ENCODE measurements around the gene DLG2. TPM values are rescaled to one million over a fixed set of nuclear protein-coding genes. Genes with fewer than 3 reads are reported as not detected.

DLG2 gene
- total RNA-seq, 1 donor from 2014 or later = 174 TPM

- DNase-seq (ENCODE audit: low spot score in 2 of 2) = peak; percentile 13
- peak; percentile 98 for FAIRE-seq
Observed at GRCh38 chr11:83819931-83820549, 1807.1 kb downstream of the DLG2 start.

DNA sequence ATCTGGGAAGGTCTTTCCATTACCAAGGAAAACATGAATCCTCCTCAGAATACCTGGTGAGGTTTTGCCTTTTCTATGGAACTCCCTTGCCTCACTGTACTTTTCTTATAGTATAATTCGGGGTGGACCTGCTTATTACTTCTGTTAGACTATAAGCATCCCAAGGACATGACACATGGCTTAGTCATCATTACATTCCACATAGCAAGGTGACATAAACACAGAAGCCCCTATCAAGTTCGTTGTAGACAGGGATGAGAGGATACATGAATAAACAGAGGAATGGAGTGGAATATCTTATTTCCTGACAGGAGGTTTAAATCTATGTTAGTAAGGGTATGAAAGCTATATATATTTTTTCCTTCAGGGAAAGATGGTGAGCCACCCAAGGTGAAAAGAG lies 1808.8 kb downstream of the DLG2 start:
- DNase-seq (ENCODE audit: low spot score in 2 of 2) (no peak), FAIRE-seq (no peak)

DNA sequence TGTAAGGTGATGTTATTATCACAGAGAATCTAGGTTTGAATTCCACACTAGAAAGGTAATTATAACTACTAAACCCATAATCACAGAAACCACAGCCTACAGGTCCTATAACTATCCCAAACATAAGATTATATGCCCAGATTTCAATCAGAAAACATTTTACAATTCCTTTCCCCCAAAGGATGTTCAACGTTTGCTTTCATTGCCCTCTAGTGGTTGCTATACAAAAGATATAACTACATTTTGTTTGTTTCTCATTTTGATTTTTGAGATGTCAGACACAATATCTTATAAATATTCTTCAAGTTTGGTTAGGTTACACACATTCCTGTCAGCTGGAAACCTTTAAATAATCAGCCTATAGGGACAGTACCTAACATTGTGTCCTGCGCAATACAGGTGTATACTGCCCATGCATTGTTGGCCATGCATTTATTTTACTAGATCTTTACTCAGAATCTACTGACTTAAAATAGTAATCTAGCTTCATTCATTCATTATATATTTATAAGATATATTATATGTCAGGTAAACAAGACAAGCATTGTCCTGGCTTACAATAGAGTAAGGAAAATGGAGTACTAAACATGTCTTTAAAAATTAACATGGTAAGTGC lies 1810.5 kb downstream of the DLG2 start:
- no peak for DNase-seq (ENCODE audit: low spot score in 2 of 2)
- peak; percentile 88 for FAIRE-seq

DNA sequence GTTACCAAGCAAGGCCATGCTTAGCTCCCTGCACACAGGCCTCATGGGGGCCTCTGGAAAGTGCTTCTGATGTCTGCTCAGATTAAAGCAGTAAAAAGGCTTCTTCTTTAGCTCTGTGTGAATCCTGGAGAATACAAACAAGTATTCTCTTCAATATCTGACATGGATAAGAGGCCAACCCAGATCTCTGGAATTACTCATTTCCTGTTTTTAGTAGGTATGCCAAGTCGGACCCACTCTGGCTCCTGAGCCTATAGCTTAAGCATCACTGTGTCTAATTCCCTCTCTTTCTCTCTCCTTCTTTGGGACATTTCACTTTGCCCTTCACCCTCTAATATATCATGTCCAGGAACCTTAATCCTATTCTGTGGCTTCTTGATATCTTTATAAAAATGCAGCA lies 1811.4 kb downstream of the DLG2 start:
- DNase-seq (ENCODE audit: low spot score in 2 of 2) (no peak), FAIRE-seq (no peak)

DNA sequence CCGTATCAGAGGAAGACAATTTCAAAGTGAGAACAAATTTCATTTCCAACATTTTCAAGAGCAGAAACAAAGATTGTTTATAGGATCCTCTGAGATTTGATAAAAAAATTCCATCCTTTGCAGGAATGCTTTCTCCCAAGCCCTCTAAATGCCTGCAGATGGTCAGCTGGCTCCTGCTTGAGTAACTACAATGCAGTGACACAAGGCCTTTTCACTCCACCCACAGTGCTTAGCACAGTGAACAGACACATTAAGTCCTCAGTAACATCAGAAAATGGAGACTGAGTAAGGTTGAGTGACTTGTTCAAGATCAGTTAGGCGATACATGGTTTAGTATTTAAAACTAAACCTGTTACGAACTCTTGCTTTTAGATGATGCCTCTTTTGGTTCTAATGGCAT lies 1813.8 kb downstream of the DLG2 start:
- no peak for FAIRE-seq
- DNase-seq (ENCODE audit: low spot score in 2 of 2) = no peak

- FAIRE-seq (no peak), DNase-seq (ENCODE audit: low spot score in 2 of 2) (no peak)
Observed at GRCh38 chr11:83809274-83809673, 1817.9 kb downstream of the DLG2 start.

GRCh38 chr11:83801799-83802198 lies 1825.3 kb downstream of the DLG2 start:
- no peak for FAIRE-seq
- DNase-seq (ENCODE audit: low spot score in 2 of 2) = no peak

- DNase-seq (ENCODE audit: low spot score in 2 of 2) (no peak), FAIRE-seq (no peak)
Observed at GRCh38 chr11:83793310-83793709, 1833.8 kb downstream of the DLG2 start.

DNA sequence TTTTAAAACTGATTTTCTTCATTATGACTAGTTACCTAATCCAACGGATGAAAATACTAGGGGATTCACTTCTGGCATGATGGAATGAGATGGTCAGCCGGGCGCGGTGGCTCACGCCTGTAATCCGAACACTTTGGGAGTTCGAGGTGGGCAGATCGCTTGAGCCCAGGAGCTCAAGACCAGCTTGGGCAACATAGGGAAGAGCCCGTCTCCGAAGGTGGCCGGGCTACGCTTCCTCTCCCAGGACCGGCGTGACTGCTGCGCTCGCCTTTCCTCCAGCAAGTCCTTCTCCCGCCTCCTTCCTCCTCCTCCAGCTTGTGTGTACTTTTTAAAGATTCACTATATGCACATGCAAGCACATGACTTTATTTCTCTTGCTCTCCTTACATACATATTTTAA lies 1835.6 kb downstream of the DLG2 start:
- FAIRE-seq (no peak), DNase-seq (ENCODE audit: low spot score in 2 of 2) (no peak)

DNA sequence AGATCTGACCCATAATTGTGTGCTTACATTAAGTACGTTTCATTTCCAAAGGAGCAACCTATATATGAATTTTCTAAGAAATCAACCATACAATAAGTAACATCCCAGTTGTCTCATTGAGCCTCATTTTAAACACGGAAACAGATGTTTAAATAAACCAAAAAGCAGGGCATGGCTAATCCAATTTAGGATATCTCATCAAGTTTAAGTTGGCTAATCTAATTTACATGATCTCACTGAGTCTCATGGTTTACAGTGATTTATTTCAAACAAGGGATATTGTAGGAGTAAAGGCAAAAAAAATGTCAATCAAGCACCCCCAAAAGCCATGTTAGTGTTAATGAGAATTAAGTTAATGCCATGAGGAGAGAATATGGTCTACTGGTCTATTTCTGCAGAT lies 1841.2 kb downstream of the DLG2 start:
- FAIRE-seq (no peak), DNase-seq (ENCODE audit: low spot score in 2 of 2) (no peak)

GRCh38 chr11:83784419-83784818 lies 1842.7 kb downstream of the DLG2 start:
- FAIRE-seq = no peak
- DNase-seq (ENCODE audit: low spot score in 2 of 2) = no peak

- no peak for FAIRE-seq
Observed at GRCh38 chr11:83782329-83782728, 1844.8 kb downstream of the DLG2 start.

DNA sequence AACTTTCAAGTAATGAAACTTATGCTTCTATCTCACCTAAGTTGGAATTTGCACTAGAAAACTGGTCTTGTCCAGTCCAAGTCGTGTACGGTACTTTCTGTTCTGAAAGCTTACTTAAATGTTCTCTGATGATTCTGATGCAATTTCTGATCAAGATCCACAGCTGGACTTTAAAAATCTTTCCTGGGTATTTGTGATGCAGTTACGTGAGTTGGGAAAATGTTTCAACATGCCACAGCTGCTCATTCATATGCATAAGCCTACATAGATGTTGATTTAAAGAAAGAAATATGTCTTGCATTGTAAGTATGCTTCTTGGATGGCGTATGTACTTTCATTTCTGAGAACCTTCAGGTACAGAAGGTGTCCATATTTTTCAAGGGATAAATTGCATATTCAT lies 1847.3 kb downstream of the DLG2 start:
- DNase-seq (ENCODE audit: low spot score in 2 of 2) = no peak
- no peak for FAIRE-seq

More at GRCh38 chr11:83782329-83782728, 1844.8 kb downstream of the DLG2 start:
- no peak for DNase-seq (ENCODE audit: low spot score in 2 of 2)

DNA sequence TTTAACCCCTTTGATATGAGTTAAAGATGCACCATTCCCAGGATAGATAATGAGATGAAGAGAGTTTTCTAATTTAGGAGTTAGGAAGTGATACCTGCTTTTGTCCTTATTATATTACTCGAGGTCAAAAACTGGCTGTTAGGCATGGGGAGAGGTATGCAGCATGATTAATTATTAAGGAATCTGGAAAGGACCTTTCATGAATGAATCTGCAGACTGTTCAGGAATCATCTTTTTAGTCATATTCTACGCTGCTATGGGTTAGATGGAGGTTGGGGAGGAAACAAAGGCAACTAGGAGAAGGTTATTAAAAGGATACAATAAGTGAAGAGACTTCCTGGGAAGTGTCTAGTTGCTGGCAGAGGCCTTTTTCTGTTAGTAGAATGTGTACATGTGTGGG lies 1848.5 kb downstream of the DLG2 start:
- DNase-seq (ENCODE audit: low spot score in 2 of 2) = no peak
- FAIRE-seq = no peak

DNA sequence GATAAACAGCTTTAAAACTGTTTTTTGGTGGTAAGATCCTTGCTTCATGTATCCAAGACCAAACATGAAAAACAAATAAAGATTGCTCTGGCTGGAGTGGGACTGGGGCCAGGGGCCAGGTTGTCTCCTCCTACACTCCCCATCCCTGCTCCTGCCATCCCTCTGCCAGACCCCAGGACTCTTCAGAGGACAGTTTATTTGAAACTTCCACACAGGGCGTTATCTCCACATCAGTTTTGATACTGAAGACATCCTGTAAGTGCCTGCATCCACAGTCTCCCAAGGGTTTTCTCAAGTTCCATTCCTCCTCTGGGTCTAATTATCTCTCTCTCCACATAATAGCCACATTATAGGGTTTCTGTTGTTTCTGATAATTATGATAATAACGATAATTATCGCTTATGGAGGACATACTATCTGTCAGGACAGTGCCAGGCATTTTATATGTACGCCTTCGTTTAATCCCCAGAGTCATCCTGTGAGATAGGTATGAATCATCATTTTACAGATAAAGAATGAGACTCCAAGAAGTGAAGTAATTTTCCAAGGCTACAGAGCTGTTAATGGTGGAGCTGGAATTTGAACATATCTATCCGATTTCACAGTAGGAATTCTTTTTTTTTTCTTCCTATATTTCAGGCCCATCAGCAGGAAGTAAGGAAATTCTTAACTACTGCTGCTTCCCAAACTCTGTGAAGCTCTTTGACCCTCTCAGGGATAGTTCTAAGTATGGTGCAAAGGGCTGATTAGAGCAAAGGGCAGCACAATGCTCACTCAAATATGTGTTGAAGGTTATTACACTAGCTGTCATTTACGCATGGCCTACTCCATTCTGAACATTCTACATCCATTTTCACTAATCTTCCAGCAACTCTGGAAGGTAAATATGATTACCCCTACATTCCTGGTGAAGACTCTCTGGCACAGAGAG lies 1852.9 kb downstream of the DLG2 start:
- no peak for FAIRE-seq
- DNase-seq (ENCODE audit: low spot score in 2 of 2) = no peak

- no peak for DNase-seq (ENCODE audit: low spot score in 2 of 2)
- FAIRE-seq = no peak
Observed at GRCh38 chr11:83768489-83768888, 1858.7 kb downstream of the DLG2 start.

DNA sequence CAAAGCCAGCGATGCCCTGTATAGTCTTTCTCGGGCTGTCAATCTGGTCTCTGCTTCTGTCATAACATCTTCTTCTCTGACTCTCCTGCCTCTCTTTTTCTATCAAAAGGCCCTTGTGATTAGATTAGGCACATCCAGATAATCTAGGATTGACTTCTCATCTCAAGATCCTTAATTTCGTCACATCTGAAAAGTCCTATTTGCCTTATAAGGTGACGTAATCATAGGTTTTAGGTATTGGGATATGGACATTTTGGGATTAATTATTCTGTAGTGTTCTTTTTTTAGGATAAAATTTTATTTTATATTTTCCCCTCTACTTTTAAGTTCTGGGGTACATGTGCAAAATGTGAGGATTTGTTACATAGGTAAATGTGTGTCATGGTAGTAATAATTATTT lies 1860.2 kb downstream of the DLG2 start:
- FAIRE-seq (no peak), DNase-seq (ENCODE audit: low spot score in 2 of 2) (no peak)

DNA sequence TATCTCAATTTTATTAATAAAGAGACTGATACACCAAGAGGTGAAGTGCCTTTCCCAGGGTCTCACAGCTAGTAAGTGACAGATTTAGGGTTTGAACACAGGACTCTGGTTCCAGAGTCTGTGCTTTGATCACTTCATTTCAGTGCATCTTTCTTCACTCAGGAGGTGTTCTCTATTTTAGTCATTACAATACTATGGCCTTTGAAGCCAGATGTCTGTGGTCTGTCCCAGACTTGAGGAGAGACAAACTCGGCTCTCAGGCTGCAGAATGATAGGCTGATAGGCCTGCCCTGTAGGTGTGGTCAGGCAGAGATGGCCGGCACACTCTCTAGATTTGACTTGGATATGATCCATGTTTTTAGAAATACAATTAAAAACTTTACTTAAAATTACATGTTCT lies 1862.5 kb downstream of the DLG2 start:
- FAIRE-seq (no peak), DNase-seq (ENCODE audit: low spot score in 2 of 2) (no peak)

- no peak for FAIRE-seq
- DNase-seq (ENCODE audit: low spot score in 2 of 2) = no peak
Observed at GRCh38 chr11:83760932-83761331, 1866.2 kb downstream of the DLG2 start.

DNA sequence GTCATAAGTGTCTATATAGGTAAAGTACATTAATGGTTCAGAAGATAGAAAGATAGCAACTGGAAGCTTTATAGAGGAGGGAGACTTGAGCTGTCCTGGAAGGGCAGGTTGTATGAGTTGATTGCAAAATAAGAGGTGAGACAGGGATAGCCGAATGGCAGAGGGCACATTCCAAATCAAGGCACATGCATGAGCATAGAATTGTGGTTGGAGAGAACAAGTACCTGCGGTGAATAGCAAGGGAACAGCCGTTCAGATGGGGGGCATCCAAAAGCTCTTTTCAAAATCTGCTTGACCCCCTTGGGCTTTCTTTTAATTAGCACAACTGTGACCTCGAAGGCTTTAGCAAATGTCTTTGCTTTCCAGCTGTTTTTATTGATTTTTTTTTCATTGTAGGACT lies 1868.0 kb downstream of the DLG2 start:
- DNase-seq (ENCODE audit: low spot score in 2 of 2) (no peak), FAIRE-seq (no peak)

DNA sequence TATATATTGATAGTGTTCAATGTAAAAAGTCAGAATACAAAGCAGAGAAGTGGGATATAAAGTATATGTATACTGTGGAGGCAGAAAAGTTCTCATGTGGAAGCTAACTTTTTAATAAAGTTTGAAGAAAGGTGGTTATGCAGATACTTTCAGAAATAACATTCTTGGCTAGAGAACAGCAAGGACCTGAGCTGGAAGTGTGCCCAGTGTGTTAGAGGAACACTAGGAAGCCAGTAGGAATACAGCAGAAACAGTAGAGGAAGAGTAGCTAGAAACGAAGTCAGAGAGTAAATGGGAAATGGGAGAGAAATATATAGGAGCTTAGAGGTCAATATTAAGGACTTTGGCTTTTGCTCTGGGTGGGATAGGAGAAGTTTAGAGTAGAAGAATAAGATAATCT lies 1876.1 kb downstream of the DLG2 start:
- no peak for FAIRE-seq

More for the DNA sequence above, 1876.1 kb downstream of the DLG2 start:
- DNase-seq (ENCODE audit: low spot score in 2 of 2) = no peak
